HG02852 (cell line): ENCODE results near the gene SRP68.
"Not testable (repeated sequence)": the region's sequence is repeated elsewhere in the genome, so short reads cannot be mapped to it uniquely, and the experiment has no call there.

Experiments
- ATAC-seq: cut with Tn5 transposase; IDR thresholded peaks from one replicate; pipeline ENCODE4 v1.9.1; 2021; ENCODE audit warnings: mild to moderate bottlenecking, moderate library complexity; ENCODE audit not compliant: unreplicated experiment

Gene SRP68

DNA sequence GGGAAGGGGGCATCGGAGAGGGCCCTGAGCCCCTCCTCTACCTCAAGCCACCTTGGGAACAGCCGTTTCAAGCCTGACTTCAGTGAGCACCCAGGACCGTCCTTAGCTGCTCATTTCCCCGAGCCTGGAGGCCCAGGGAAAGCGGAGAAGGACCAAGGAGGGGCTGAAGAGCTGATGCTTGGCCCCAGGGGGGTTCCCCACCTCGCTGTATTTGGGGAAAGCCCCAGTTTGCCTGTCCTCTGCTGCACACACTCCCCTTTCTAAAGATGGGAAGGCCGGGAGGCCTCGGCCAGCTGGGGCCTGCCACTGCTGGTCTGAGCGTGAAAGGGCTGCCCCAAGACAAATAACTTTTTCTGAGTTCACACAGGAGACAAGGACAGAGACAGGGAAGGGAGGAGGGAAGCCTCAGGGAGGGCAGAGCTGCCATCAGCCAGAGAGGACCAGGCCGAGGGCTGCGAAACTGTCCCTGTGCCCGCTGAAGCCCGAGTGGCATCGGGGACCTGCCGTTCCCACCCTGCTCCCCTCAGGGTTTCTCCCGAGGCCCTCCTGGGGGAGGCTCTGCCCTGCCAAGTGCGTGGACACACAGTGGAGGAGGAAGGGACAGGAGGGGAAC lies 18.3 kb upstream of the SRP68 start:
- no peak for ATAC-seq

DNA sequence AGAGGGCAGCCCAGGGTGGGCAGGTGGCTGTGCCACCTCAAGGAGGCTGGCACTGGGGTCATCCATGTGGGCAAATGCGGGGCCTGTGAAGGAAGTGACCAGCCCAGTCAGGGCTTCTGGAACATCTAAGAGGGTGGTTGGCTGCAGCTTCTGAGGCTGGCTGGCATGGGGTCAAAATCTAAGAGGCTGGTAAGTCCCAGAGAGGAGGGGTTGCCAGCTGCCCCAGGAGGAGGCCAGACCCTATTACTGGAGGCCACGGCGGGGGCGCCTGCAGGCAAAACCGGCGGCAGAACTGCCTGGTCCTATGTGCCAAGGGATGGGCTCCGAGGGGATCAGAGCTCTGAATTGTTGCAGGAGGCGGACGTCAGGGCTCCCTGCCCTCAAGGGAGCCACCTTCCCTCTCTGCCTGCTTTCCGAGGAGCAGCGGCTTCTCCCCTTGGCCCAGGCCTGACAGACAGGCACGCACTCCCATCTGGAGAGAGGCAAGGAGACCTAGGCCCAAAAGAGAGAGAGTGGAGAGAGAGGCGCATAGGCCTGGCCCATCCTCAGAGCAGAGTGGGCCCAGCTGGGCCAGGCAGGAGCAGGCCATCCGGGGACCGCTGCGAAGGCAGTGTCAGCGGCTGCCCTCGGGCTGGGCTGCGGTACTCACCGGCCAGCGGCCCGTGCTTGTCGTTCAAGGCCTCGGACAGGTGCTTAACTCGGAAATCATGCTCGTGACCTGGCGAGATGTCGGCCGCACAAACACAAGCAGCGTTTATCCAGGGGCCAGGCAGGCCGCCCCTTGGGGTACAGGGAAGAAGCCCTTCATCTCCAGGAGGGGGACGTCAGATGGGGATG lies 17.6 kb upstream of the SRP68 start:
- no peak for ATAC-seq

GRCh38 chr17:76088868-76089576 lies 16.7 kb upstream of the SRP68 start:
- ATAC-seq: no peak

DNA sequence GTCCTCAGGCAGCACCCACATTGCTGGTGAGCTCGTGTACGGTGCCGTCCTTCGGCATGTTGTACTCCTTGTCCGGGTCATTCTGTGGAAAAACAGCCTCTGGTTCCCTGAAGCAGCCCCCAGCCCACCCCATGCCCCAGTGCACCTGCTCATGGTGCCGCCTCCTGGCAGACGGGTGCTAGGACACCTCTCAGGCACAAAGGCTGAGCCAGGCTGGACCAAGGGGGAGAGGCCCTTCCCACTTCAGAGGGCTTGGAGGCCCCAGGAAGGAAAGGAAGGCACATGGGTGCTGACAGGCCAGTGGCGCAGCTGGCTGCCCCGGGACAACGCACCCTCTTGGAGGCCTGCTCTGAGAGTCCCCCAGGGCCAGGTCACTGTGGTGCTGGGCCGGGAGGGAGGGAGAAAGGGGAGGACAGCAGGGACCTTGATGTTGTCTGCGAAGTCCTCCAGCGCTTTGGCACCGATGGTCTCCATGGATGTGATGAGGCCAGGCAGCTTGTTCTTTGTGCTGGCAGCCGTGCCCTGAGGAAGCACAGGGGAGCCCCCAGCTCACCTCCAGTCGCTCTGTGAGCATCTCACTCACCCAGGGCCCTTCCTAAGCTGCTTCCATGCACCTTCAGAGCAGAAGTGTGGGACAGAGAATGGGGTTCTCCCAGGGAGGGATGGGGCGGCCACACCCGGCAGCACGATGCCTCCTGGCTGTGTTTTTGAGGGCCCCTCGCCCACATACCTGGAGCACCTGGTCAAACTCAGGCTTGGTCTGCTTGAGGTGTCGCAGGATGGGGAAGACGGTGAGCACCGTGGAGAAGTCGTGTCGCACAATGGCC lies 15.9 kb upstream of the SRP68 start:
- no peak for ATAC-seq

- no peak for ATAC-seq
These were observed 15.2 kb upstream of the SRP68 start for GRCh38 chr17:76087531-76087930.

GRCh38 chr17:76086384-76086783 lies 14.1 kb upstream of the SRP68 start:
- no peak for ATAC-seq

- no peak for ATAC-seq
These were observed 13.5 kb upstream of the SRP68 start for GRCh38 chr17:76085731-76086366.

GRCh38 chr17:76085066-76085730 lies 12.9 kb upstream of the SRP68 start:
- no peak for ATAC-seq

GRCh38 chr17:76083536-76084182 lies 11.3 kb upstream of the SRP68 start:
- ATAC-seq: no peak

GRCh38 chr17:76082326-76083251 lies 10.3 kb upstream of the SRP68 start:
- no peak for ATAC-seq

DNA sequence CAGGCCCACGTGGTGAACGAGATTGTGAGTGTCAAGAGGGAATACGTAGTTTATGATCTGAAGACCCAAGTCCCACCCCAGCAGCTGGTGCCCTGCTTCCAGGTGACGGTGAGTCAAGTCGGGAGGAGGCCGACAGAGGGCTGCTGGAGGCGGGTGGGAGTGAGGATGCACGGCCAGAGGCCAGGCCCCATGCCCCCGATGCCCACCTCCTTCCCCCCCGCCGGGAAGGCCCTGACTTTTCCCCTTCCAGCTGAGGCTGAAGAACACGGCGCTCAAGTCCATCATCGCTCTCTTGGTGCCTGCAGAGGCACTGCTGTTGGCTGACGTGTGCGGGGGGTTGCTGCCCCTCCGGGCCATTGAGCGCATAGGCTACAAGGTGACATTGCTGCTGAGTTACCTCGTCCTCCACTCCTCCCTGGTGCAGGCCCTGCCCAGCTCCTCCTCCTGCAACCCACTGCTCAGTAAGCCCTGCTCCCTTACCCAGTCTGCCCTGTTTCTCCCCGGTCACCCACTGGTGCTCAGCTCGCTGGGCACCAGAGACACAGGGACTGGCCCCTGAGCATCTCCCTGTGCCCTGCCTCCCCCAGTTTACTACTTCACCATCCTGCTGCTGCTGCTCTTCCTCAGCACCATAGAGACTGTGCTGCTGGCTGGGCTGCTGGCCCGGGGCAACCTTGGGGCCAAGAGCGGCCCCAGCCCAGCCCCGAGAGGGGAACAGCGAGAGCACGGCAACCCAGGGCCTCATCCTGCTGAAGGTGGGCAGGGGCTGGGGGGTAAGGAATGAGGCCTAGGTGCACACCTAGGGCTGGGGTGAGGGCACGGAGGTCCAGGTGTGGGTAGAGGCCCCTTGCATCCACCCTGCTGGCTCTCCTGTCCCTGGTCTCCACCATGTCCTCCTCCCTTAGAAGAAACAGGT lies 9.2 kb upstream of the SRP68 start:
- no peak for ATAC-seq

GRCh38 chr17:76080768-76081287 lies 8.5 kb upstream of the SRP68 start:
- ATAC-seq: no peak

DNA sequence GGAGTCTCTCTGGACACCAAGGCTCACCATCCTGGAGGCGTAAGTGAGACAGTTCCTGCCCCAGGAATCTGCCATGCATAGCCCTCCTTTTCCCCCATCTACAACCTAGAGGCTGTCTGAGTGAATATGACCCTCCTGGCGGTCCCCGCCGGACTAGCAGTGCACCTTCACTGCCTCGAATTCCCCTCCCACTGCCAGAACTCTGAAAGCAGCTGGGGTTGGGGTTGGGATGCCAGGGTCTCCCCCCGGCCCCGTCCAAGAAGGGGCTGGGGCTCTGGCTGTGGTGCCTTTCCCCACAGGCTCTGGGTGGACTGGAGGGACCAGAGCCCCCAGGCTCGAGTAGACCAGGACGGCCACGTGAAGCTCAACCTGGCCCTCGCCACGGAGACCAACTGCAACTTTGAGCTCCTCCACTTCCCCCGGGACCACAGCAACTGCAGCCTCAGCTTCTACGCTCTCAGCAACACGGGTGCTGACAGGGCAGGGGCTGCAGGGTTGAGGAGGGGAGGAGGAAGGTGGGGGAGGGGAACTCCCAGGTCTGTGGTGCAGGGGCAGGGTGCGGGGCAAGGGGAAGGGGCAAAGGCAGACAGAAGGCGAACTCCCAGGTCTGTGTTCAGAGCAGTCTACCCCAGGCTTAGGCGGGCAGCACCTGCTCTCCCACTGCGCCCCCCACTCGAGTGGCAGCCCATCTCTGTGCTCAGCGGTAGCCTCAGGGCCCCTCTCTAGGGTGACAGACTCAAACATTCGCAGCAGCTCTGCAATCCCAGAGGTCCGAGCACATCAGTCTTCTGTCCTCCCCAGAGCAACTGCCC lies 7.8 kb upstream of the SRP68 start:
- no peak for ATAC-seq

DNA sequence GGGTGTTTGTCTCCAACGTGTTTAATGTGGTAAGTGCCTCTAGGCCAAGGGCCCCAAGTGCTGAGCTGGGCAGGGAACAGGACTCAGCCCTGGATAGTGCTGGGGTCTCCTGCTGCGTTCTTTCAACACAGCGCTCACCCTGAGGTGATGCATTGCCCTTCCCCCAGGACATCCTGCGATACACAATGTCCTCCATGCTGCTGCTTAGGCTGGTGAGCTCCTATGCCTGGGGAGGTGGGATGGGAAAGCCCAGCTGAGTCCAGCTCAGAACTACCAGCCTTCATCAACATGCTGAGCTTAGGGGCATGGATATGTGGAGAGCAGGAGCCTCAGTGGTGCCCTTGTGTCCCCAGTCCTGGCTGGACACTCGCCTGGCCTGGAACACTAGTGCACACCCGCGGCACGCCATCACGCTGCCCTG lies 7.2 kb upstream of the SRP68 start:
- no peak for ATAC-seq

DNA sequence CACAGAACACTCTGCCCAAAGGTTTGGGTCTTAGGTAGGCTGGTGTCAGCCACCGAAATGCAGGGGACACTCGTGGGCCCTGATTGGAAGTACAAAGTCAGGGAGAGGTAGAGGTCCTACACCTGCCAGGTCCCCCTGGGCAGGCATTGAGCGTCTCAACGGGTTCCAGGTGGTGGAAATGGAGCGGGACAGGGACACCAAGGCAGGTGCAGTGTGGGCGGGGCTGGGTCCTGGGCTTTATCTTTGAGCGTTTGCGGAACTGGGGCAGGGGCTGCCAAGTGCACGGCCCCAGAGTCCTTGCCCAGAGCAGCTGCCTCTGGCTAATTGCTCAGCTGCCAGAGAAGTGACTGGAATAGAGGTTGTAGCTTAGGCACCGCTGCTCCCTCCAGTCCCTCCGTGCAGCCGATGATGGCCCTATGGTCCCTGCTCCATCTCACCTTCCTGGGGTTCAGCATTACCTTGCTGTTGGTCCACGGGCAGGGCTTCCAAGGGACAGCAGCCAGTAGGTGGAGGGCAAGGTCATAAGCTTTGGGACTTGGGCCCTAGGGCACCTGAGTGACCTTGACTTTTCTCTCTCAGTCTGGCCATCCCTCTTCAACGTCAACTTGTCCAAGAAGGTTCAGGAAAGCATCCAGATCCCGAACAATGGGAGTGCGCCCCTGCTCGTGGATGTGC lies 6.7 kb upstream of the SRP68 start, which contains the start of gene ZACN:
Gene ZACN (plus strand): TSS at position 323 of the 675 bp plus-strand sequence. CDS start 83 bp downstream, at position 406.
- ATAC-seq: no peak

DNA sequence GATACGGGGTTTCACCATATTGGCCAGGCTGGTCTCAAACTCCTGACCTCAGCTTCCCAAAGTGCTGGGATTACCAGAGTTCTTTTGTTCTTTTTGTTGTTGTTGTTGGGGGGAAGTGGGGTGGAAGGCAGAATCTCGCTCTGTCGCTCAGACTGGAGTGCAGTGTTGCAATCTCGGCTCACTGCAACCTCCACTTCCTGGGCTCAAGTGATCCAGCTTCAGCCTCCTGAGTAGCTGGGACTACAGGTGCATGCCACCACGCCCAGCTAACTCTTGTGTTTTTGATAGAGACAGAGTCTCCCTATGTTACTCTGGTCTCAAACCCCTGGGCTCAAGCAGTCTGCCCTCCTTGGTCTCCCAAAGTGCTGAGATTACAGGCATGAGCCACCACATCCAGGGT lies 6.1 kb upstream of the SRP68 start:
- ATAC-seq: not testable (repeated sequence)
